Mesendoderm (in vitro differentiated cells): Measurements from ENCODE around the gene C3orf20.
A peak's percentile ranks its signal among the peaks of the same experiment; 100 is the strongest.

Experiments
- DNase-seq: peaks from one replicate; pipeline ENCODE4 v3.0.0; 2013
- H2AK5ac ChIP-seq: 2 replicates; pipeline ENCODE4 v1.6.1; 2013; ENCODE audit warnings: low read length, inconsistent platforms
- H2BK120ac ChIP-seq: 2 replicates; pipeline ENCODE4 v1.6.1; 2013; ENCODE audit warnings: low read depth, mild to moderate bottlenecking, low read length, moderate library complexity, mixed read lengths
- H2BK15ac ChIP-seq: replicated peaks from 2 replicates; pipeline ENCODE4 v1.6.1; 2013; ENCODE audit warnings: low read depth, mild to moderate bottlenecking, moderate library complexity
- H2BK5ac ChIP-seq: 2 replicates; pipeline ENCODE4 v1.6.1; 2013; ENCODE audit warnings: low read length, inconsistent platforms
- H3K18ac ChIP-seq: 2 replicates; pipeline ENCODE4 v1.6.1; 2013; ENCODE audit warnings: mild to moderate bottlenecking, low read length, mixed read lengths
- H3K23ac ChIP-seq: one replicate; pipeline ENCODE4 v1.6.1; 2013; ENCODE audit warnings: low read length
- H3K27ac ChIP-seq: 2 replicates; pipeline ENCODE4 v1.5.1; 2013; ENCODE audit warnings: low read depth, mild to moderate bottlenecking, inconsistent platforms, low read length, moderate library complexity
- H3K27me3 ChIP-seq: 2 replicates; pipeline ENCODE4 v1.6.1; 2013; ENCODE audit warnings: low read length, control low read depth, mild to moderate bottlenecking, inconsistent platforms; ENCODE audit not compliant: insufficient read depth, poor library complexity
- H3K36me3 ChIP-seq: 2 replicates; pipeline ENCODE4 v1.6.1; 2013; ENCODE audit warnings: low read length, inconsistent platforms; ENCODE audit not compliant: control insufficient read depth, insufficient read depth
- H3K4ac ChIP-seq: one replicate; pipeline ENCODE4 v1.6.1; 2013; ENCODE audit warnings: low read depth, mild to moderate bottlenecking, low read length, moderate library complexity
- H3K4me1 ChIP-seq: 2 replicates; pipeline ENCODE4 v1.6.1; 2013; ENCODE audit warnings: low read depth, low read length, inconsistent platforms; ENCODE audit not compliant: control insufficient read depth
- H3K4me2 ChIP-seq: 2 replicates; pipeline ENCODE4 v1.6.1; 2013; ENCODE audit warnings: low read length
- H3K4me3 ChIP-seq: 2 replicates; pipeline ENCODE4 v1.5.1; 2013; ENCODE audit warnings: mild to moderate bottlenecking, low read length
- H3K56ac ChIP-seq: one replicate; pipeline ENCODE4 v1.6.1; 2013; ENCODE audit warnings: low read length
- H3K79me1 ChIP-seq: 2 replicates; pipeline ENCODE4 v1.6.1; 2013; ENCODE audit warnings: low read length, inconsistent platforms
- H3K79me2 ChIP-seq: 2 replicates; pipeline ENCODE4 v1.6.1; 2013; ENCODE audit warnings: mild to moderate bottlenecking, low read length; ENCODE audit not compliant: control insufficient read depth, insufficient read depth
- H3K9ac ChIP-seq: 2 replicates; pipeline ENCODE4 v1.6.1; 2013; ENCODE audit warnings: low read length, inconsistent platforms
- H4K5ac ChIP-seq: one replicate; pipeline ENCODE4 v1.6.1; 2013; ENCODE audit warnings: low read length
- H4K8ac ChIP-seq: one replicate; pipeline ENCODE4 v1.6.1; 2013; ENCODE audit warnings: low read depth, mild to moderate bottlenecking, control low read depth, low read length, moderate library complexity
- WGBS: extraction: QIAGEN DNeasy Blood & Tissue Kit; methylation state at CpG from one replicate; pipeline ENCODE4 v1.1.7; 2013; ENCODE audit warnings: low lambda C conversion rate, missing lambda C conversion rate; ENCODE audit not compliant: insufficient coverage; ENCODE audit errors: extremely low coverage; 5-methylcytosine and 5-hydroxymethylcytosine counted together

Gene C3orf20

DNA sequence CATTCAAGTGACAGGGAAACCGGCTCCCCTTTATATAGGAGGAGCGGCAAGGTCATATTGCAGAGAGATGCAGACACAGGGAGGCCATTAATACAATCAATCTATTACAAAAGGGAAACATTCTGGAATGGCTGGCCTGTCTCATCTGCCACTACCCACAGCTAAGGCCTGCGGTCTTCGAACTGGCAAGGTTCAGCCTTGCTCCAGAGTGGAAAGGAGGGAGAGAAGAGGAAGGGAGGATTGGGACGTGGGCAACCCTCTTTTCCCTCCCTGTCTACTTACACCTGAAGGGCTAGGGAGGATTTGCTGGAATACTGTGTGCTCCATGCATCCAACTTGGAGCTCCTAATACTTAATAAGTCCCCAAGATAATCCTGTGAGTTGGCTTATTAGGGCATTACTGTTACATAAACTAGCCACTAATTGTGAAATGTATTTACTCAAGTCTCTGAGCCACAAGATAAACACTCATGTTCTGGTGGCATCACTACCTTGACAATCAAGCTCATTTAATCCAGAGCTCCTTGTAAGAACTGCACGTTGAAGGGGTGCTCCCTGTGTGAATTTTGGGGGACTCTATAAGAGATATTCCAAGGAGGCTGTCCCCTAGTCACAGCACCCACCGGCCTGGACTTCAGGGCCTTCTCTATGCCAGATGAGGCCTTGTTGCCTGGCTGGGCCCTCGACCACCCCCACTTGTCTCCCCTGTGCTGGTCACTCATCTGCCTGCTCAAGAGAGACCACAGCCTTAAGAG is 43.1 kb upstream of the C3orf20 start:
- Histone ChIP-seq H4K5ac (no peak overlapping the region), H3K79me2 (no peaks in the 10 kb centered on the region), H3K18ac (no peak overlapping the region), H4K8ac (no peak overlapping the region), H3K27me3 (no peaks in the 10 kb centered on the region), H2BK15ac (no peak overlapping the region), H3K4ac (no peak overlapping the region), H3K23ac (no peak overlapping the region), H3K4me1 (no peaks in the 10 kb centered on the region), H2BK120ac (no peak overlapping the region), H3K4me3 (no peak overlapping the region), H3K27ac (no peak overlapping the region), H3K79me1 (no peaks in the 10 kb centered on the region), H3K4me2 (no peak overlapping the region), H3K9ac (no peak overlapping the region), H2AK5ac (no peak overlapping the region), H2BK5ac (no peak overlapping the region), H3K56ac (no peak overlapping the region), H3K36me3 (no peaks in the 10 kb centered on the region)
- DNase-seq = no peak
- no CpG with 5 or more reads among the region's 8 CpGs for WGBS

DNA sequence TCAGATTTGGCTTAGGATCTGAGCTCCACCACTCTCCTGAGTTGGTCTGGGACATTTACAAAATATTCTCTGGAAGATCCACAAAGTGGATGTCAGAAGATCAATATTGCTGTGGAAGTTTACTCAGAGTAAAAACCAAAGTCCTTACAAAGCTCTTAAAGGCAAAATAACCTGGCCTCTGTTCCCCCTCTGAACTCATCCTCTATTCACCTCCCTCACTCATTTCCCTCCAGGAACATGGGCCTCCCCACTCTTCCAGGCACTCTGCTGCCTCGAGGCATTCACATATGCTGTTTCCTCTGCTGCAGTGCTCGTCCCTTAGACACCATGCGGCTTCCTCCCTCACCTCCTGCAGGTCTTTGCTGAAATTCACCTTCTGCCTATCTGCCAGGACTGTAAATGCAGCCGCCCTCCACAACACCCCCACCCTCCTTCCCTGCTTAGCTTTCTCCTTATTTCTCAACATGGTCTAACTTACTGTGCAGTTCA is 42.5 kb upstream of the C3orf20 start:
- no CpG with 5 or more reads among the region's 4 CpGs for WGBS

DNA sequence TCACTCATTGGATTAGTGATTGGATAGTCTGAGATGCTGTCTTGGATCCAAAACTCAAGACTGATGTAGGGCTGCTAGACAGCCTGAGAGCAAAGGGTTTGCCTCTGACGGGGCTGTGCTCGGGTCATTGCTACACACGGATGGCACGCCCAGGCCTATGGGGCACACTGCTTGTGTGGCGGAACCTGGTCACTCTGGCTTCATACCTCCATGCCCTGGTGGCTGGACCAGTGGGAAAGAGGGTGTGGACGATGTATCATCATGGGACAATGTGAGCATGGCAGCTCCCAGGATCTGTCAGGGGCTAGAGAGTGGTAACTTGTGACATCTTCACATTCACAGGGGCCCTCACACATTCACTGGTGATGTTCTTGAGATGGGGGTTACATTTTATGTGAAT is 41.5 kb upstream of the C3orf20 start:
- no peak overlapping the region for H3K18ac ChIP-seq
- H3K56ac ChIP-seq = no peak overlapping the region
- no peak overlapping the region for H3K4me3 ChIP-seq
- H3K27ac ChIP-seq = no peak overlapping the region
- no peak overlapping the region for H4K8ac ChIP-seq
- no peaks in the 10 kb centered on the region for H3K4me1 ChIP-seq
- no peak overlapping the region for H4K5ac ChIP-seq
- no peak overlapping the region for H2BK15ac ChIP-seq
- H3K79me1 ChIP-seq = no peaks in the 10 kb centered on the region
- H2BK120ac ChIP-seq = no peak overlapping the region
- no peak overlapping the region for H2BK5ac ChIP-seq
- no peak overlapping the region for H3K4ac ChIP-seq
- no peak overlapping the region for H3K4me2 ChIP-seq
- no peaks in the 10 kb centered on the region for H3K27me3 ChIP-seq
- no peak for DNase-seq
- no CpG with 5 or more reads among the region's 6 CpGs for WGBS
- H3K79me2 ChIP-seq = no peaks in the 10 kb centered on the region
- H3K36me3 ChIP-seq = no peaks in the 10 kb centered on the region
- no peak overlapping the region for H3K9ac ChIP-seq
- H3K23ac ChIP-seq = no peak overlapping the region
- H2AK5ac ChIP-seq = no peak overlapping the region

More for the DNA sequence above, 42.5 kb upstream of the C3orf20 start:
- H3K27me3 ChIP-seq = no peaks in the 10 kb centered on the region
- no peak overlapping the region for H3K56ac ChIP-seq
- DNase-seq = no peak
- no peak overlapping the region for H2AK5ac ChIP-seq
- H3K4ac ChIP-seq = no peak overlapping the region
- H3K18ac ChIP-seq = no peak overlapping the region
- no peak overlapping the region for H3K4me3 ChIP-seq
- H3K23ac ChIP-seq = no peak overlapping the region
- H3K36me3 ChIP-seq = no peaks in the 10 kb centered on the region
- no peak overlapping the region for H4K8ac ChIP-seq
- no peak overlapping the region for H4K5ac ChIP-seq
- H3K79me1 ChIP-seq = no peaks in the 10 kb centered on the region
- no peak overlapping the region for H3K27ac ChIP-seq
- H2BK15ac ChIP-seq = no peak overlapping the region
- no peak overlapping the region for H2BK5ac ChIP-seq
- no peaks in the 10 kb centered on the region for H3K4me1 ChIP-seq
- H3K79me2 ChIP-seq = no peaks in the 10 kb centered on the region
- H3K9ac ChIP-seq = no peak overlapping the region
- no peak overlapping the region for H2BK120ac ChIP-seq
- no peak overlapping the region for H3K4me2 ChIP-seq

DNA sequence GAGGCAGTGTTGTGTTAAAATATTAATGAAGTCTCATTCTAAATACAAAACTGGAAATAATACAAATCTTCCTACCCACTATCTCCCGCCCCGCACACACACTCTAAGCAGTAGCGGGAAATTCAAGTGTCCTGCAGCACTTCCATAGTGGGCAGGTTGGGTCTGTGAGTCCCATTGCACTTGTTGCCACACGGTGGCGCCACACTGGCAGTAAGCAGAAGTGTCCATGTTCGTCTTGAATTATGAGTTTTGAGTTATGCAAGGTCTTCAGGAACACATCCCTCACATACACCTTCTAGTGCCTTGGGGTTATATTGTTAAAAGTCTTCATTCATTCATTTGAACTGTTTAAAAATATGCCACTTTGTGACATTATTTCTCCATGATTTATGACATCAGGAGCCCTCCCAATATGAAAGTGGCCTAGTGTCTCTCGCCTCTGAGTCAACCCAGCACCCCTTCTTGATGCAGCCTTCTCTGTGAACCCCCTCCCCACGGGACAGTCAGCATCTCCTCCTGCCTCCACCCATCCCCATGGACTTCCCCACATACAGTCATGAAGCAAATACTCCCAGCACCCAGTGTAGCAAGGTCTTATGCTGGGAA is 41.0 kb upstream of the C3orf20 start:
- no peak overlapping the region for H2AK5ac ChIP-seq
- H4K8ac ChIP-seq = no peak overlapping the region
- no peak overlapping the region for H3K27ac ChIP-seq
- H3K4me3 ChIP-seq = no peak overlapping the region
- H3K4ac ChIP-seq = no peak overlapping the region
- H3K36me3 ChIP-seq = no peaks in the 10 kb centered on the region
- H3K27me3 ChIP-seq = no peaks in the 10 kb centered on the region
- no peak overlapping the region for H2BK120ac ChIP-seq
- H3K79me1 ChIP-seq = no peaks in the 10 kb centered on the region
- H3K9ac ChIP-seq = no peak overlapping the region
- no peak overlapping the region for H3K56ac ChIP-seq
- H3K4me1 ChIP-seq = no peaks in the 10 kb centered on the region
- peak; percentile 64 for DNase-seq
- H3K23ac ChIP-seq = no peak overlapping the region
- H3K79me2 ChIP-seq = no peaks in the 10 kb centered on the region
- no peak overlapping the region for H4K5ac ChIP-seq
- H3K4me2 ChIP-seq = no peak overlapping the region
- no peak overlapping the region for H2BK5ac ChIP-seq
- no CpG with 5 or more reads among the region's 8 CpGs for WGBS
- no peak overlapping the region for H2BK15ac ChIP-seq
- no peak overlapping the region for H3K18ac ChIP-seq

DNA sequence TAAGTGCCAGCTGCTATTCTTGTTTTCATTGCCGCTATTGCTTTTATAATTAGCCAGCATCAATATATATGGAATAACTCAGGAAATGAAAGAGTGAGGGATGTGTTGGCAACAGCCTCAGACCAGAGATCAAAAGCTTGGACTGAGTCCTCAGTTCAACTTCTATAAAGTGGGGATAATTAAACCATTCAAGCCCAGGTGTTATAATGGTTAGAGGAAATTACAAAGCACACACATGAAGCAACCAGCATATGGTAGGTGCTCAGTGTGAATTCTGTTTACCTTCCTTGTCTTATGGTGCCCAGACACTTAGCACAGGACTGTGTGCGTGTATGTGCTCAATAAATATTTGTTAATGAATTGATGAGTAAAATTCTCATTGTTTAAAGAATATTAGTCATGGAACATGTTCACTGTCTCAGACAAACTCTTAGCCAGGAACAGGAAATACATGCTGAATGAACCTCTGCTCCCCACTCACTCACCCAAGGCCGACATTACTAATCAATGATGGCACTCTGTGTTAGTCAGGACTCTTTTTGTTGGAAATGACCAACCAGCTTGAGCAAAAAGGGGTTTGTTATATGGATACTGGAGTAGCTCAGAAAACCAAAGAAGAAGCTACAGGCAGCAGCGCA is 40.1 kb upstream of the C3orf20 start:
- H4K8ac ChIP-seq = no peak overlapping the region
- no CpG with 5 or more reads among the region's 4 CpGs for WGBS
- H3K27ac ChIP-seq = no peak overlapping the region
- H2BK5ac ChIP-seq = no peak overlapping the region
- no peaks in the 10 kb centered on the region for H3K79me2 ChIP-seq
- H3K4me1 ChIP-seq = no peaks in the 10 kb centered on the region
- no peak overlapping the region for H3K56ac ChIP-seq
- no peaks in the 10 kb centered on the region for H3K36me3 ChIP-seq
- no peak overlapping the region for H3K4me3 ChIP-seq
- no peak overlapping the region for H2BK120ac ChIP-seq
- H3K4me2 ChIP-seq = no peak overlapping the region
- no peak overlapping the region for H4K5ac ChIP-seq
- H2AK5ac ChIP-seq = no peak overlapping the region
- H2BK15ac ChIP-seq = no peak overlapping the region
- H3K18ac ChIP-seq = no peak overlapping the region
- no peaks in the 10 kb centered on the region for H3K27me3 ChIP-seq
- no peaks in the 10 kb centered on the region for H3K79me1 ChIP-seq
- H3K4ac ChIP-seq = no peak overlapping the region
- DNase-seq = no peak
- H3K23ac ChIP-seq = no peak overlapping the region
- H3K9ac ChIP-seq = no peak overlapping the region
